ENCODE data around the gene CTBS. TPM values are rescaled to one million over a fixed set of nuclear protein-coding genes. Genes with fewer than 3 reads are reported as not detected.

CTBS gene
- total and polyA plus RNA-seq, 2 of the 8 experiments (the other 6 are each of a cell fraction or from before 2014, with no cell fraction given): 3.3 to 4.1 TPM

- TF ChIP-seq, protein P1, sequence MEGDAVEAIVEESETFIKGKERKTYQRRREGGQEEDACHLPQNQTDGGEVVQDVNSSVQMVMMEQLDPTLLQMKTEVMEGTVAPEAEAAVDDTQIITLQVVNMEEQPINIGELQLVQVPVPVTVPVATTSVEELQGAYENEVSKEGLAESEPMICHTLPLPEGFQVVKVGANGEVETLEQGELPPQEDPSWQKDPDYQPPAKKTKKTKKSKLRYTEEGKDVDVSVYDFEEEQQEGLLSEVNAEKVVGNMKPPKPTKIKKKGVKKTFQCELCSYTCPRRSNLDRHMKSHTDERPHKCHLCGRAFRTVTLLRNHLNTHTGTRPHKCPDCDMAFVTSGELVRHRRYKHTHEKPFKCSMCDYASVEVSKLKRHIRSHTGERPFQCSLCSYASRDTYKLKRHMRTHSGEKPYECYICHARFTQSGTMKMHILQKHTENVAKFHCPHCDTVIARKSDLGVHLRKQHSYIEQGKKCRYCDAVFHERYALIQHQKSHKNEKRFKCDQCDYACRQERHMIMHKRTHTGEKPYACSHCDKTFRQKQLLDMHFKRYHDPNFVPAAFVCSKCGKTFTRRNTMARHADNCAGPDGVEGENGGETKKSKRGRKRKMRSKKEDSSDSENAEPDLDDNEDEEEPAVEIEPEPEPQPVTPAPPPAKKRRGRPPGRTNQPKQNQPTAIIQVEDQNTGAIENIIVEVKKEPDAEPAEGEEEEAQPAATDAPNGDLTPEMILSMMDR (IDR thresholded peaks at IDR 0.05; ENCODE audit: control extremely low read depth in 1 of 3, insufficient read depth in 1 of 3, low read depth in 1 of 3, low read length in 3 of 3): no peak; a peak in 1 of 4 replicates
- peak; percentile 48; the same call in 1 of the 2 replicates for TF ChIP-seq CREB1 (IDR thresholded peaks at IDR 0.05)
- no peak for TF ChIP-seq CBX5 (IDR thresholded peaks at IDR 0.05; ENCODE audit: low read depth, low read length)
- TF ChIP-seq GABPA (IDR thresholded peaks at IDR 0.05; ENCODE audit: borderline replicate concordance, insufficient read depth, low read length): no peak
- no peak for TF ChIP-seq CBX8 (IDR thresholded peaks at IDR 0.05; ENCODE audit: borderline replicate concordance, low read depth, low read length)
- TF ChIP-seq KDM4A (IDR thresholded peaks at IDR 0.05; ENCODE audit: low read depth, low read length, severe bottlenecking): peak; percentile 63
- no peak for TF ChIP-seq SAP30 (IDR thresholded peaks at IDR 0.05; ENCODE audit: insufficient read depth, insufficient replicate concordance, low read length)
- peak in 1 of 2 experiments; percentile 61; a peak in 2 of 3 replicates for TF ChIP-seq POLR2A (IDR thresholded peaks at IDR 0.05; ENCODE audit: control extremely low read depth in 1 of 2, low read depth in 2 of 2, low read length in 2 of 2)
- TF ChIP-seq BRCA1 (IDR thresholded peaks at IDR 0.05; ENCODE audit: low read depth, low read length): no peak
- TF ChIP-seq NRF1 (IDR thresholded peaks at IDR 0.05; ENCODE audit: low read depth, low read length): peak; percentile 89
- TF ChIP-seq PHF8 (conservative IDR thresholded peaks at IDR 0.05; ENCODE audit: low read depth, low read length): peak; percentile 63
- TF ChIP-seq ASH2L (IDR thresholded peaks at IDR 0.05; ENCODE audit: low read length): peak; percentile 85
- TF ChIP-seq JUN (IDR thresholded peaks at IDR 0.05; ENCODE audit: low read depth, low read length): no peak
- peak; percentile 16 for TF ChIP-seq MAX (IDR thresholded peaks at IDR 0.05)
- TF ChIP-seq SIN3A (conservative IDR thresholded peaks at IDR 0.05 in 1 of 2, IDR thresholded peaks at IDR 0.05 in 1 of 2; ENCODE audit: low read depth in 1 of 2, low read length in 2 of 2): peak in 1 of 2 experiments; percentile 48; a peak in 1 of 4 replicates
- no peak for TF ChIP-seq POU5F1 (IDR thresholded peaks at IDR 0.05; ENCODE audit: low read depth, low read length)
- no peak for TF ChIP-seq TAF7 (optimal IDR thresholded peaks at IDR 0.05; ENCODE audit: borderline replicate concordance, low read depth, low read length)
- no peak for TF ChIP-seq BACH1 (IDR thresholded peaks at IDR 0.05; ENCODE audit: low read length)
- no peak for TF ChIP-seq FOSL1 (IDR thresholded peaks at IDR 0.05; ENCODE audit: insufficient read depth, low read depth, low read length)
- no peak for TF ChIP-seq RFX5 (IDR thresholded peaks at IDR 0.05; ENCODE audit: borderline replicate concordance, low read depth, low read length)
- TF ChIP-seq GTF2F1 (IDR thresholded peaks at IDR 0.05; ENCODE audit: borderline replicate concordance, low read depth, low read length): no peak
Measured at GRCh38 chr1:84506002-84506728, 68.1 kb downstream of the CTBS start, which contains the start of the genes GNG5 and SPATA1 (continued).

All from H1 (cell line).